Right kidney (tissue), 1 donor: Measurements from ENCODE around the gene CASS4.

ENCODE experiments used
- DNase-seq: peaks from one replicate; pipeline ENCODE4 v3.0.0-alpha.2; 2016

Gene CASS4

GRCh38 chr20:56445130-56445529 is 33.1 kb downstream of the CASS4 start:
- no peak for DNase-seq

DNA sequence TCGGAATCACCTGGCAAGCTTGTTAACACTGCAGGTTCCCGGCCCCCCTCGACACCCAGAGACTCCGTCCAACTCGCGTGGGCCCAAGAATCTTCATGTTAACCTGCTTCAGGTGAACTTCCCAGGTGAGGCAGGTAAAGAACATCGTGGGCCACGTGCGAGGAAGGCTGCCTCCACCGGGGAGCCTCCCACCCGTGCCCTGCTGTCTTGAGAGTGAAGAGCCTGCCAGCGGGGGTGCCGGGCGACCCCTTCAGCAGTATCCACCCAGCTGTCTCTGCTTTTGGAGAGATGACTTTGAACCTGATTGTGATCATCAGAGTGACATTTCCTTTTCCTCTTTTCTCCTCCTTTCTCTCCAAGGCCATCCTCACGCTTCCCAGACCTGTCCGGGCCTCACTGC is 33.5 kb downstream of the CASS4 start:
- no peak for DNase-seq

- no peak for DNase-seq
Measured at GRCh38 chr20:56447227-56447626, 35.2 kb downstream of the CASS4 start.

GRCh38 chr20:56449459-56449858 is 37.4 kb downstream of the CASS4 start:
- no peak for DNase-seq

DNA sequence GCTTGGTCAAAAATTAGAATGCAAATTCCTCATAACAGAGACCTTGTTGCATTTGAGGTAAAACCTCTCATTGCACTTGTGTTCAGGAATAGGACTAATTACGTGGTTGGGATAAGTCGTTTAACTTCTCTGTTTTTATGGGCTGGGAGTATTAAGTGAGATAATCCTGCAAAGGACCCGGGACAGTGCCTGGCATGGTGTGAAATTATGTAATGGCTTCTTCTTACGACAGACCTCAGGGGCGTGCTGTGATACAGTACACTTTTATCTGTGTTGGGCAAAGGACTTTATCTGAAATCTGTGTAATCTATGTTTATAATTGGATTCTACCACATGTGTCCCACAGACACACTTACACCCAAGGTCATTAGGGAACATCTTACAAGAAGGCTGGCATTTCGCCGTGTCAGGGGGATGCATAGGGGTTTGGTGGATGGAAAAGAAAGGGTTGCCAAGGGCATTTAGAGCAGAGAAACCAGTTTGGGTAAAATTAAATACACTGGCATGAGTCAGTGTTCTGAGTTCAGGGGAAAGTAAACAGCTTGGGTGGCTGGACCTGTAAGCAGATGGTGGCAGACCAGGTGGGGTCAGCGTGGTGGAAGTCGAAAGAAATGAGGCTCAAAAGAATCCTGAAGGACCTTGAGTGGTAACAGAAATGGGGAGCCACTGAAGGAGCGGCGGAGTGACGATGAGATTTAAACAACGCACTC is 39.2 kb downstream of the CASS4 start:
- DNase-seq, result no peak

GRCh38 chr20:56453352-56453751 is 41.3 kb downstream of the CASS4 start:
- DNase-seq, result no peak

DNA sequence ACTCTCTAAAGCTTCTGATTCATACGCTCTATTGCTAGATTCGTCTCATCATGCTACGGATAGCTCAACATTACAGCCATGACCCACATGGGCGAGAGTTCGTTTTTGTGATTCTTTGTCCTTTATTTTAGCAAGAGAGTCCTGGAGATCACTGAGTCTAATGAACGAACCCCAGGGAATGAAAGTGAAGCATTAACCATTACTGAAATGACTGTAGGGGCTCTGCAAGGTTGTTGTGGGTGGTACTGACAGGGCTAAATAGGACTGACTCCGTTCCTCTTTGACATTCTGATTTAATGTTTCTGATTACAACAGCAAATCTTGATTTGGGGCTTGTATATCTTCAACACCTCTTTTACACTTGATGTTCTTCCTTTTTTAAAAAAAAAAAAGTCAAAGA is 42.7 kb downstream of the CASS4 start:
- no peak for DNase-seq

- DNase-seq, result no peak
Measured at GRCh38 chr20:56458206-56458821, 46.3 kb downstream of the CASS4 start.

DNA sequence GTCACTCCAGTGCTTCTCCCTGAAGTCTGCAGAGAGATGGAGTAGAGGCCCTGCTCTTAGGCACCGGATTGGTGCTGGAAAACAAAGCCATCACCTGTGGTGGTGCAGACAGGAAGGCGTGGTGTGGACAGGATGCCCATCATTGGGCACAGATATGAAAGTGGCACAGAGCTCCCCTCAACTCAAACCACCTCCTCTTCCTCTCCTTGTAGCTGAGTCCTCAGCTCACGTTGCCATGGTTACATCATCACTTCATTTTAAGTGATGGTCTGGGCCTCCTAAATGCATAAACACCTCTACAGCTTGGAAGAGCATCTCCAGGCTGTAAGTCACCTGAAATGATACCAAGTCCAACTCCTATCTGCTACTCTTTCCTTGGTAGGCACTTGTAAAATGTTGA is 48.4 kb downstream of the CASS4 start:
- DNase-seq, result no peak

- no peak for DNase-seq
Measured at GRCh38 chr20:56461576-56461975, 49.5 kb downstream of the CASS4 start.

GRCh38 chr20:56463428-56463827 is 51.4 kb downstream of the CASS4 start:
- DNase-seq, result no peak

DNA sequence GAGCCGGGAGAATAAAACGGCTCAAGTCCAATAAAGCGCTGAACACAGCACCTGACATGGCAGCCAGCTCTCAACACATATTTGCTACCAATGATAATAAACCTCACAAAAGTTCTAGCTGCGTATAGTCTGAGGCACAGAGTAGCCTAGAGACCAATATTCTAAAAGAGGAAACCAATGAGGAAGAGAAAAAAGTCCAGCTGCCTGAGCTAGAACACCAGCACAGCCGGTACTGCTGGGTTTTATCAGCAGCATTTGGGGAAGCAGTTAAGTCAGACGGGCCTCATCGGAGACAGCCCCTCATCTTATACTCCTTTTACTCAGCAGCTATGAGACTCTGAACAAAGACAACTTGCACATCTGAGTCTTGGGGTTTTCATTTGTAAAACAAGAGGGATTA is 53.9 kb downstream of the CASS4 start:
- DNase-seq, result no peak

GRCh38 chr20:56467968-56468315 is 55.9 kb downstream of the CASS4 start:
- DNase-seq, result no peak

DNA sequence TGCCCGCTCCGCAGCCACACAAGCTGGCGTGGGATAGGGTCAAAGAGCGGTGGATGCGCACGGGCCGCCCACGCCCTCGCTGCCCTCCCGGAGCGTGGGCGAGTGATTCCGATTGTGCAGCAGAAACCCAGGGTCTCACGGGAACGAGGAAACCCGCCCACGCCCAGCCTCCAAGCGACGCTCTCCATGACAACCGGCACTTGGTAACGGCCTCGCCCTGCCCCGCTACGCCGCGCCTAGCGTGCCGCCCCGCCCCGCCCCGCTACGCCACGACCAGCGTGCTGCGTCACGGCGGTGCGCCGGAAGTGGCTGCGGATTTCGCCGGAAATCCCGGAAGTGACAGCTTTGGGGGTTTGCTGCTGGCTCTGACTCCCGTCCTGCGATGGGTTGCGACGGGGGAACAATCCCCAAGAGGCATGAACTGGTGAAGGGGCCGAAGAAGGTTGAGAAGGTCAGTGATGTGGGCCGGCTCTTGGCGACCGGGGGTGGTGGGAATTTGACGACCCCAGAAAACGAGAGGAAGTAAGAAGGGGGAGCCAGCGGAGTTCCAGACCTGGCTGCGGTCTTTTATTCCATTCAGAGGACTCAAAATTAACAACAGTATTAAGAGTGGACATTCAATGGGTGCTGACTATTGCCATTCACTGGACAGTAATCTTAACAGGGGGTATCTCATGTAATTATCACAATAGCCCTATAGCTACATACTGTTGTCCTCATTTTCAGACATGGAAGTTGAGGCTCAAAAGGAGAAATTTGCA is 56.4 kb downstream of the CASS4 start, which contains the start of gene RTF2:
Gene RTF2, plus strand, starts transcription at position 312 of the 761 bp plus-strand sequence. Its CDS starts 71 bp downstream, at position 383.
- DNase-seq, result peak; percentile 92

- DNase-seq, result no peak
Measured at GRCh38 chr20:56469077-56469449, 57.0 kb downstream of the CASS4 start.

DNA sequence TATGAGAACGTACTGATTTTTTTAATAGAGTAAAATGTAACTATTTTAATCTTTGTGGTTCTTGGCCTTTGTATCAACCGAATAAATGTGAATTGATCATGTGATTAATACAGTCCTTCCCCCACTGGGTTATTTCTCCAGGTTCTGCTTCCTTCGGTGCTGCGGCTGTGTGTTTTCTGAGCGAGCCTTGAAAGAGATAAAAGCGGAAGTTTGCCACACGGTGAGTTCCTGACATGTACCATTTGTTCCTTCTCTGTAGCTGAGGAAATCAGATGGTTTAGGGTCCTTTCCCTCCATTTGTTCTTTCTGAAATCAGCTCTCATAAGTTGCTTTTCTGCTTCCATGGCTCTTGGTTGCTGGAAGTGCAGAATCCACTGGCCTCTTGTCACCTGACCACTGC is 71.9 kb downstream of the CASS4 start:
- no peak for DNase-seq

GRCh38 chr20:56487216-56487615 is 75.2 kb downstream of the CASS4 start:
- DNase-seq, result no peak

DNA sequence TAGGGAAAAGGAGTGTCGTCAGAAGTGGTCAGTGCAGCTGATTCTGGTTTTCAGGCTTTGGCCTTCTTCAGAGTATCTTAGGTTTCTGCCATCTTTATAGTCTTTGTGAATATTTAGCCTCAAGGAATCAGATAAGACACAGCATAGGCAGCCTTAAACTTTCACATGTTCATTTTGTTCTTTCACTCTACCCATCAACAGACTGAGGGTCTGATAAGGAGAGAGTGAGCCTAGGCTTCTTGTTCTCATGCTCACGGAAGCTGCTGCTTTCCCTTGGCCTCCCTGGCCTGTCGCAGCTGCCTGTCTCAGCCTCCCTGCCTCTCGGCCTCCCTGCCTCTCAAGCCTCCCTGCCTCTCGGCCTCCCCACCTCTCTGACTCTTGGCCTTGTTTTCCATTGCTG is 76.5 kb downstream of the CASS4 start:
- no peak for DNase-seq

DNA sequence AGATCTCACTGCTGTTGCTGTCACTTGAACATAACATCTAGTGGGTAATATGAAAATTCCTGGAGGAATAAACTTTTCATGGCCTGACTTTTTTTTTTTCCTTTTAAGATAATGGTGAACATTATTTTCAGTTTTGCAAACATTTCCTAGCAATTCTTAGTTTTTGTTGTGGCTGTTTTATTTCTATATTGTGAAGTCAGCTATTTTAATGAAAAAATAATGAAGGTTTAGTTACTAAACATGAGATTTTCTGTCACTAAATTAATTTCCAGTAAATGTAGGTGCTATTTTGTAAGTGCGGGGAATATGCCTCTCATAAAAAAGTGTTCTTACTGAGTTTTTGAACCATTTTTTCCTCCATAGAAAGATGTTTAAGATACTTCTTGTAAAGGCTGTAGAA is 89.1 kb downstream of the CASS4 start:
- DNase-seq, result no peak

GRCh38 chr20:56503916-56504315 is 91.9 kb downstream of the CASS4 start:
- no peak for DNase-seq

DNA sequence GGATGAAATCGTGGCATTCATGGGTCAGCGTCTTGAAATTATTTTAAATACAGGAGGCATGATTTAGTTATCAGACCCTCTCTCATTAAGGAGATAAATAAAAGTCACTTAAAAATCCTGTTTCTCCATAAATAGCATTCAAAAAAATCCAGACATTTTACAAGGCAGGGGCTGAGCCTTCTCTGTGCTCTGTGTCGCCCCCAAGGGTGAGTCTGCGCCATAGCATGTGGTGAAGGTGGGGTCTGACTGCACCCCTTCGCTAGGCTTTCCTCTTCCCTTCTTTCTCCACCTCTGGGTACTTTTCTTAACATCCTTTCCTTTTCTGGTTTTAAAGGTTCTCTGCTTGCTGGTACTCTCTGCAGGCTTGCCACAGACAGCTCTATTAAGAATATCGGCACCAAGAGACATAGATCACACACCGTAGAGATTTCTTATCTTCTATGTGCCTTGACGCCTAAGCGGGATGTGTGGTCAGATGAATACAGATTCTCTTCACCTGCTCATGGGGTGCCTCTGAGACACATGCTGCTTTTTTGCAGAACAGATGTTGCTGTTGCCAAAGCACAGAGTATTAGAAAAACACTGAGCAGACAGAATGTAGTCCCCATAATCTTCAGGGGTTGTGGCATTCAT is 92.4 kb downstream of the CASS4 start:
- DNase-seq, result no peak

DNA sequence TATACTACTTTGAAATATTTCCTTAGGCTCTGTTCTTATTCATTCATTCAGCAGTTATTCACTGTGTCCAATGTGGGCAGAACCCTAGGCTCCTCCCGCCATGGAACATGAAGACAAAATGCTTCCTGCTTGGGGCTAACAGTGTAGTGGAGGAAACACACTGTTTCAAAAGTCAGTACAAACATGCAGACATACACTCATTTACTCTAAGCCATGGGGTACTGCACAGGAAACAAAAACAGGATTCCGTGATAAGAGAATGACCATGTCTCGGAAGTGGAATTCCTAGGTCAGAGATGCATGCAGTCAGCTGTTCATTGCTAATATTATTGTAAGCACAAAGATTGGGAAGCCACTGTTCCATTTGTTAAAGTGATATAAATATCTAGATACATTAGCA is 94.0 kb downstream of the CASS4 start:
- no peak for DNase-seq
